Muscle of leg (tissue), 11 donors: ENCODE results near the gene NBAS. TPM values are rescaled to one million over a fixed set of nuclear protein-coding genes. Genes with fewer than 3 reads are reported as not detected.

Source experiments
- DNase-seq: peaks from one replicate; pipeline ENCODE4 v3.0.0; 2013
- H3K27ac ChIP-seq: one replicate; pipeline ENCODE4 v1.5.1; 2013; ENCODE audit warnings: mild to moderate bottlenecking, low read length, control low read depth
- H3K27me3 ChIP-seq: one replicate; pipeline ENCODE4 v1.6.1; 2013; ENCODE audit warnings: low read length; ENCODE audit not compliant: control insufficient read depth, insufficient read depth
- H3K36me3 ChIP-seq: one replicate; pipeline ENCODE4 v1.6.1; 2013; ENCODE audit warnings: low read length; ENCODE audit not compliant: control insufficient read depth, insufficient read depth
- H3K4me1 ChIP-seq: one replicate; pipeline ENCODE4 v1.6.1; 2013; ENCODE audit warnings: low read length; ENCODE audit not compliant: control insufficient read depth, insufficient read depth
- H3K4me3 ChIP-seq: one replicate; pipeline ENCODE4 v1.5.1; 2013; ENCODE audit warnings: low read length, control low read depth
- H3K9me3 ChIP-seq: replicated peaks from 2 replicates; pipeline ENCODE4 v1.6.1; 2013; ENCODE audit warnings: low read depth, low read length; ENCODE audit not compliant: control insufficient read depth
- WGBS: methylation state at CpG from one replicate; pipeline ENCODE4 v1.1.5; 2013; ENCODE audit warnings: missing lambda C conversion rate; ENCODE audit not compliant: insufficient coverage; 5-methylcytosine and 5-hydroxymethylcytosine counted together
- polyA plus RNA-seq, 8 donors: library from polyadenylated mRNA; unstranded; fragments of 120-200 nt; gene quantifications; one replicate each; pipeline versions ENCODE4 v1.2.1 to v1.2.3, GENCODE V29; 2013; ENCODE audit warnings: inconsistent platforms in 1 of 8, low replicate concordance in 1 of 8; ENCODE audit not compliant: insufficient read length in 8 of 8, insufficient read depth in 1 of 8
- total RNA-seq: library from RNA; stranded (reverse); fragments of 120-200 nt; gene quantifications from one replicate; pipeline ENCODE4 v1.2.4, GENCODE V29; 2013

The NBAS gene
- total and polyA plus RNA-seq, 9 donors: 33.3 to 57.5 (median 36.1) TPM

- WGBS: under 1% methylated on average over 48 of the region's 68 CpGs
- no peaks in the 10 kb centered on the region for H3K9me3 ChIP-seq
Observed at GRCh38 chr2:15591692-15592463, 30.7 kb upstream of the NBAS start, which contains the start of gene DDX1. Gene DDX1, plus strand, starts transcription at chr2:15591868. Its CDS starts 66 bp downstream, at chr2:15591934.

GRCh38 chr2:15591373-15591691 is 30.2 kb upstream of the NBAS start:
- no peaks in the 10 kb centered on the region for H3K9me3 ChIP-seq
- no peak for DNase-seq
- peak overlapping the region; percentile 94 for H3K27ac ChIP-seq

More at GRCh38 chr2:15591692-15592463, 30.7 kb upstream of the NBAS start, which contains the start of gene DDX1:
- H3K36me3 ChIP-seq: peaks cover 9% of the 10 kb centered on the region
- peak; percentile 93 for DNase-seq
- H3K4me3 ChIP-seq: peak within 1 kb of the TSS; percentile 97
- H3K27me3 ChIP-seq: no peaks in the 10 kb centered on the region
- H3K4me1 ChIP-seq: peaks cover 8% of the 10 kb centered on the region
- H3K27ac ChIP-seq: peak within 1 kb of the TSS; percentile 94

GRCh38 chr2:15588329-15588919 is 27.3 kb upstream of the NBAS start:
- Histone ChIP-seq H3K36me3 (no peaks in the 10 kb centered on the region), H3K9me3 (no peaks in the 10 kb centered on the region), H3K4me3 (no peak overlapping the region), H3K27ac (no peak overlapping the region), H3K4me1 (peaks cover 8% of the 10 kb centered on the region), H3K27me3 (no peaks in the 10 kb centered on the region)
- 27% methylated on average over 3 of the region's 4 CpGs for WGBS
- DNase-seq: peak; percentile 63

More at GRCh38 chr2:15591373-15591691, 30.2 kb upstream of the NBAS start:
- WGBS: 0% methylated on average over 4 of the region's 7 CpGs
- Histone ChIP-seq H3K27me3 (no peaks in the 10 kb centered on the region), H3K4me1 (peaks cover 8% of the 10 kb centered on the region), H3K4me3 (peak overlapping the region; percentile 97), H3K36me3 (peaks cover 6% of the 10 kb centered on the region)

- no peak overlapping the region for H3K27ac ChIP-seq
- H3K36me3 ChIP-seq: no peaks in the 10 kb centered on the region
- no peaks in the 10 kb centered on the region for H3K4me1 ChIP-seq
- no peak for DNase-seq
- WGBS: no CpG with 5 or more reads among the region's 2 CpGs
- no peaks in the 10 kb centered on the region for H3K27me3 ChIP-seq
- no peaks in the 10 kb centered on the region for H3K9me3 ChIP-seq
- no peak overlapping the region for H3K4me3 ChIP-seq
Observed at GRCh38 chr2:15584767-15585469, 23.8 kb upstream of the NBAS start.

GRCh38 chr2:15584316-15584715 is 23.2 kb upstream of the NBAS start:
- Histone ChIP-seq H3K27me3 (no peaks in the 10 kb centered on the region), H3K27ac (no peak overlapping the region), H3K9me3 (no peaks in the 10 kb centered on the region), H3K36me3 (no peaks in the 10 kb centered on the region), H3K4me1 (no peaks in the 10 kb centered on the region), H3K4me3 (no peak overlapping the region)
- DNase-seq: no peak

GRCh38 chr2:15583826-15584225 is 22.7 kb upstream of the NBAS start:
- Histone ChIP-seq H3K36me3 (no peaks in the 10 kb centered on the region), H3K27me3 (no peaks in the 10 kb centered on the region), H3K4me1 (no peaks in the 10 kb centered on the region), H3K4me3 (no peak overlapping the region), H3K9me3 (no peaks in the 10 kb centered on the region), H3K27ac (no peak overlapping the region)
- DNase-seq: no peak
- WGBS: no CpG with 5 or more reads among the region's 1 CpG

- H3K4me3 ChIP-seq: no peak overlapping the region
- no peak overlapping the region for H3K27ac ChIP-seq
- H3K27me3 ChIP-seq: no peaks in the 10 kb centered on the region
- DNase-seq: no peak
- no peaks in the 10 kb centered on the region for H3K36me3 ChIP-seq
- 27% methylated on average over 11 of the region's 15 CpGs for WGBS
- H3K9me3 ChIP-seq: no peaks in the 10 kb centered on the region
- H3K4me1 ChIP-seq: no peaks in the 10 kb centered on the region
Observed at GRCh38 chr2:15582710-15583357, 21.7 kb upstream of the NBAS start.

GRCh38 chr2:15580451-15580850 is 19.3 kb upstream of the NBAS start:
- no peaks in the 10 kb centered on the region for H3K36me3 ChIP-seq
- no peaks in the 10 kb centered on the region for H3K4me1 ChIP-seq
- no peak for DNase-seq
- H3K27ac ChIP-seq: no peak overlapping the region
- 73% methylated on average over 2 of the region's 2 CpGs for WGBS
- no peaks in the 10 kb centered on the region for H3K27me3 ChIP-seq
- H3K4me3 ChIP-seq: no peak overlapping the region
- no peaks in the 10 kb centered on the region for H3K9me3 ChIP-seq

GRCh38 chr2:15579641-15580040 is 18.5 kb upstream of the NBAS start:
- H3K4me1 ChIP-seq: no peaks in the 10 kb centered on the region
- no peak for DNase-seq
- no peaks in the 10 kb centered on the region for H3K36me3 ChIP-seq
- H3K4me3 ChIP-seq: no peak overlapping the region
- no peaks in the 10 kb centered on the region for H3K27me3 ChIP-seq
- no CpG with 5 or more reads among the region's 1 CpG for WGBS
- no peak overlapping the region for H3K27ac ChIP-seq
- no peaks in the 10 kb centered on the region for H3K9me3 ChIP-seq
